CD14-positive monocyte (primary cell): ENCODE data around the gene TAP2. TPM values are rescaled to one million over a fixed set of nuclear protein-coding genes. Genes with fewer than 3 reads are reported as not detected.
"Not testable (repeated sequence)": the region's sequence is repeated elsewhere in the genome, so short reads cannot be mapped to it uniquely, and the experiment has no call there.

Experiments
- DNase-seq, 3 donors: peaks; one replicate each; pipeline ENCODE4 v3.0.0-alpha.2; 2011 to 2022
- H2AFZ ChIP-seq: 2 replicates; pipeline ENCODE4 v1.6.0; 2012; ENCODE audit warnings: mild to moderate bottlenecking, low read depth, low read length, inconsistent platforms; ENCODE audit not compliant: insufficient read depth, poor library complexity, severe bottlenecking
- H3K27ac ChIP-seq, 2 donors: 1 replicate in 1 of 2; 2 replicates in 1 of 2; pipeline ENCODE4 v1.5.1; 2012 to 2013; ENCODE audit warnings: low read length in 2 of 2, control low read depth in 1 of 2, inconsistent platforms in 1 of 2, low read depth in 1 of 2, mild to moderate bottlenecking in 1 of 2
- H3K27me3 ChIP-seq, 2 donors: one replicate each; pipeline versions ENCODE4 v1.6.0 to v1.6.1; 2011 to 2013; ENCODE audit warnings: low read length in 2 of 2; ENCODE audit not compliant: control insufficient read depth in 2 of 2, insufficient read depth in 2 of 2
- H3K36me3 ChIP-seq, 2 donors: replicated peaks in 1 of 2; 1 replicate in 1 of 2; 2 replicates in 1 of 2; pipeline versions ENCODE4 v1.5.1 to v1.6.1; 2012 to 2013; ENCODE audit warnings: low read length in 2 of 2, control low read depth in 1 of 2, inconsistent platforms in 1 of 2, mild to moderate bottlenecking in 1 of 2; ENCODE audit not compliant: insufficient read depth in 2 of 2, control insufficient read depth in 1 of 2
- H3K4me1 ChIP-seq, 2 donors: 1 replicate in 1 of 2; 2 replicates in 1 of 2; pipeline versions ENCODE4 v1.5.1 to v1.6.1; 2012 to 2013; ENCODE audit warnings: low read length in 2 of 2, control low read depth in 1 of 2, inconsistent platforms in 1 of 2, mild to moderate bottlenecking in 1 of 2, moderate library complexity in 1 of 2; ENCODE audit not compliant: insufficient read depth in 2 of 2, control insufficient read depth in 1 of 2
- H3K4me2 ChIP-seq: replicated peaks from 2 replicates; pipeline ENCODE3; 2012; ENCODE audit warnings: low read length, moderate library complexity, mild to moderate bottlenecking; ENCODE audit not compliant: poor library complexity, severe bottlenecking; ENCODE audit errors: extremely low read depth
- H3K4me3 ChIP-seq, 3 experiments: fragments of 200-600 bp in 1 of 3; sonication (generic) in 1 of 3; replicated peaks in 1 of 3; 1 replicate in 2 of 3; 2 replicates in 1 of 3; pipeline ENCODE4 v1.5.1; 2011 to 2013; ENCODE audit warnings: low read length in 3 of 3, mild to moderate bottlenecking in 3 of 3, control low read depth in 2 of 3, low read depth in 2 of 3, inconsistent platforms in 1 of 3, moderate library complexity in 1 of 3
- H3K79me2 ChIP-seq: 2 replicates; pipeline ENCODE4 v1.6.0; 2012; ENCODE audit warnings: mild to moderate bottlenecking, control low read depth, inconsistent platforms, low read length, moderate library complexity; ENCODE audit not compliant: insufficient read depth
- H3K9ac ChIP-seq: 2 replicates; pipeline ENCODE4 v1.6.0; 2017; ENCODE audit warnings: low read length, mild to moderate bottlenecking; ENCODE audit not compliant: insufficient read depth, poor library complexity, severe bottlenecking
- H3K9me3 ChIP-seq, 2 donors: replicated peaks in 1 of 2; 1 replicate in 1 of 2; 2 replicates in 1 of 2; pipeline versions ENCODE4 v1.5.1 to v1.6.1; 2012 to 2013; ENCODE audit warnings: low read length in 2 of 2, control low read depth in 1 of 2; ENCODE audit not compliant: control insufficient read depth in 1 of 2, insufficient read depth in 1 of 2
- H4K20me1 ChIP-seq: 2 replicates; pipeline ENCODE4 v1.6.0; 2012; ENCODE audit warnings: mild to moderate bottlenecking, low read length, control low read depth, moderate library complexity; ENCODE audit not compliant: insufficient read depth
- H3K27ac Mint-ChIP-seq, 7 donors: one replicate each; pipeline ENCODE4 v1.8.0; 2020; ENCODE audit warnings: mild to moderate bottlenecking in 7 of 7, mixed read lengths in 7 of 7, moderate library complexity in 6 of 7, inconsistent platforms in 2 of 7
- H3K27me3 Mint-ChIP-seq, 3 donors: one replicate each; pipeline ENCODE4 v1.8.0; 2021 to 2022; ENCODE audit warnings: low read depth in 3 of 3, mild to moderate bottlenecking in 3 of 3, mixed read lengths in 3 of 3, moderate library complexity in 3 of 3, inconsistent platforms in 1 of 3
- H3K36me3 Mint-ChIP-seq, 2 donors: one replicate each; pipeline ENCODE4 v1.8.0; 2020; ENCODE audit warnings: mixed read lengths in 2 of 2, inconsistent platforms in 1 of 2, mild to moderate bottlenecking in 1 of 2
- H3K4me1 Mint-ChIP-seq: one replicate; pipeline ENCODE4 v1.8.0; 2020; ENCODE audit warnings: mild to moderate bottlenecking, mixed read lengths
- H3K4me3 Mint-ChIP-seq, 2 donors: one replicate each; pipeline ENCODE4 v1.8.0; 2020; ENCODE audit warnings: mild to moderate bottlenecking in 2 of 2, mixed read lengths in 2 of 2, moderate library complexity in 1 of 2
- H3K9me3 Mint-ChIP-seq, 7 donors: one replicate each; pipeline ENCODE4 v1.8.0; 2020 to 2022; ENCODE audit warnings: mixed read lengths in 7 of 7, mild to moderate bottlenecking in 6 of 7, moderate library complexity in 6 of 7, inconsistent platforms in 2 of 7
- CTCF ChIP-seq: fragments of 200-600 bp; IDR thresholded peaks from one replicate; pipeline ENCODE4 v1.8.0; 2022; ENCODE audit warnings: antibody characterized with exemption, mild to moderate bottlenecking
- WGBS: methylation state at CpG from one replicate; pipeline ENCODE4 v1.1.5; 2013; ENCODE audit warnings: missing lambda C conversion rate; ENCODE audit not compliant: insufficient coverage; 5-methylcytosine and 5-hydroxymethylcytosine counted together
- intact Hi-C, 2 donors: fragments of 100-400 bp; cut with micrococcal nuclease; formaldehyde crosslinking; loops; one replicate each; pipeline versions ENCODE4 v1.15.0 to v1.15.1; 2023
- polyA plus RNA-seq, 3 donors: library from polyadenylated mRNA; depleted of rRNA in 1 of 3; unstranded in 2 of 3; stranded (reverse) in 1 of 3; fragments of 300-500 nt in 2 of 3; fragments of >200 nt in 1 of 3; fragmentation: Illumina TruSeq in 2 of 3; gene quantifications; 1 replicate in 2 of 3; 2 replicates in 1 of 3; pipeline ENCODE4 v1.2.3, GENCODE V29; 2012 to 2021

The TAP2 gene
- polyA plus RNA-seq, 3 donors: 12.6 to 48.7 (median 25.9) TPM

- Histone ChIP-seq H3K9ac (no peak overlapping the region), H3K4me1 (no peaks in the 10 kb centered on the region), H3K4me2 (no peak overlapping the region), H3K79me2 (no peaks in the 10 kb centered on the region), H4K20me1 (no peaks in the 10 kb centered on the region), H3K27ac (no peak overlapping the region), H3K4me3 (no peak overlapping the region), H3K36me3 (no peaks in the 10 kb centered on the region), H3K27me3 (peaks cover 0 to 4% of the 10 kb centered on the region in 2 donors), H3K9me3 (no peaks in the 10 kb centered on the region), H2AFZ (no peak overlapping the region)
- Mint-ChIP-seq H3K9me3 (no peaks in the 10 kb centered on the region), H3K27ac (no peak overlapping the region), H3K4me1 (peaks cover 9% of the 10 kb centered on the region), H3K27me3 (peaks cover 9 to 15% (median 11%) of the 10 kb centered on the region in 3 donors), H3K4me3 (no peak overlapping the region), H3K36me3 (no peaks in the 10 kb centered on the region)
- no peak for DNase-seq
- WGBS: 74% methylated on average over 4 of the region's 5 CpGs
- TF ChIP-seq CTCF: no peak
- intact Hi-C loops: no loop called here
These were observed 31.4 kb downstream of the TAP2 start for GRCh38 chr6:32807020-32807580.

- H3K9ac ChIP-seq, DNase-seq, H3K4me1 ChIP-seq, H3K27ac Mint-ChIP-seq, H3K4me2 ChIP-seq, H3K27ac ChIP-seq, H4K20me1 ChIP-seq, H3K27me3 ChIP-seq, H3K36me3 ChIP-seq, H3K9me3 ChIP-seq, H2AFZ ChIP-seq, H3K4me1 Mint-ChIP-seq, H3K36me3 Mint-ChIP-seq, H3K4me3 ChIP-seq, intact Hi-C loops, H3K79me2 ChIP-seq, H3K9me3 Mint-ChIP-seq, H3K4me3 Mint-ChIP-seq: not testable (repeated sequence)
- peaks cover 9 to 19% (median 14%) of the 10 kb centered on the region in 3 donors for H3K27me3 Mint-ChIP-seq
These were observed 33.1 kb downstream of the TAP2 start for GRCh38 chr6:32805404-32805803.
